ENCODE data around the gene ZGPAT. TPM values are rescaled to one million over a fixed set of nuclear protein-coding genes. Genes with fewer than 3 reads are reported as not detected.

ZGPAT gene
- total and polyA plus RNA-seq, 2 of the 13 experiments (the other 11 are each of a cell fraction or from before 2014, with no cell fraction given): 23.0 to 41.9 TPM

DNA sequence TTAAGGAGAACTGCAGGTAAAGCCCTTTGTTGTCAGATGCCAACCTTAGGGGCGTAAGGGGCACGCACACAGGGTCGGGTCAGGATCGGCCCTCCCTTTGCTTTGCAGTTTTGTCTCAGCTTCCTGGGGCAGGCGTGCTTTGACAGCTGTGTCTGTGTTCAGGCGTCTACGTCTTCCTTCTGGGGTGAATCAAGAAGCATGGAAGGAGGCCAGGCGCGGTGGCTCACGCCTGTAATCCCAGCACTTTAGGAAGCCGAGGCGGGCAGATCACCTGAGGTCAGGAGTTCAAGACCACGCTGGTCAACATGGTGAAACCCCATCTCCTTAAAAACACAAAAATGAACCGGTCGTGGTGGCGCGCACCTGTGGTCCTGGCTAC, 1.3 kb downstream of the ZGPAT start (continued):
- no peak for TF ChIP-seq FOXJ3 (CRISPR knock-in tag; IDR thresholded peaks at IDR 0.05; ENCODE audit: borderline replicate concordance)
- TF ChIP-seq RBAK (CRISPR knock-in tag; IDR thresholded peaks at IDR 0.05): no peak
- TF ChIP-seq, protein P1, sequence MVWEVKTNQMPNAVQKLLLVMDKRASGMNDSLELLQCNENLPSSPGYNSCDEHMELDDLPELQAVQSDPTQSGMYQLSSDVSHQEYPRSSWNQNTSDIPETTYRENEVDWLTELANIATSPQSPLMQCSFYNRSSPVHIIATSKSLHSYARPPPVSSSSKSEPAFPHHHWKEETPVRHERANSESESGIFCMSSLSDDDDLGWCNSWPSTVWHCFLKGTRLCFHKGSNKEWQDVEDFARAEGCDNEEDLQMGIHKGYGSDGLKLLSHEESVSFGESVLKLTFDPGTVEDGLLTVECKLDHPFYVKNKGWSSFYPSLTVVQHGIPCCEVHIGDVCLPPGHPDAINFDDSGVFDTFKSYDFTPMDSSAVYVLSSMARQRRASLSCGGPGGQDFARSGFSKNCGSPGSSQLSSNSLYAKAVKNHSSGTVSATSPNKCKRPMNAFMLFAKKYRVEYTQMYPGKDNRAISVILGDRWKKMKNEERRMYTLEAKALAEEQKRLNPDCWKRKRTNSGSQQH (CRISPR knock-in tag; IDR thresholded peaks at IDR 0.05; ENCODE audit: low read depth): no peak
- TF ChIP-seq, protein P2, sequence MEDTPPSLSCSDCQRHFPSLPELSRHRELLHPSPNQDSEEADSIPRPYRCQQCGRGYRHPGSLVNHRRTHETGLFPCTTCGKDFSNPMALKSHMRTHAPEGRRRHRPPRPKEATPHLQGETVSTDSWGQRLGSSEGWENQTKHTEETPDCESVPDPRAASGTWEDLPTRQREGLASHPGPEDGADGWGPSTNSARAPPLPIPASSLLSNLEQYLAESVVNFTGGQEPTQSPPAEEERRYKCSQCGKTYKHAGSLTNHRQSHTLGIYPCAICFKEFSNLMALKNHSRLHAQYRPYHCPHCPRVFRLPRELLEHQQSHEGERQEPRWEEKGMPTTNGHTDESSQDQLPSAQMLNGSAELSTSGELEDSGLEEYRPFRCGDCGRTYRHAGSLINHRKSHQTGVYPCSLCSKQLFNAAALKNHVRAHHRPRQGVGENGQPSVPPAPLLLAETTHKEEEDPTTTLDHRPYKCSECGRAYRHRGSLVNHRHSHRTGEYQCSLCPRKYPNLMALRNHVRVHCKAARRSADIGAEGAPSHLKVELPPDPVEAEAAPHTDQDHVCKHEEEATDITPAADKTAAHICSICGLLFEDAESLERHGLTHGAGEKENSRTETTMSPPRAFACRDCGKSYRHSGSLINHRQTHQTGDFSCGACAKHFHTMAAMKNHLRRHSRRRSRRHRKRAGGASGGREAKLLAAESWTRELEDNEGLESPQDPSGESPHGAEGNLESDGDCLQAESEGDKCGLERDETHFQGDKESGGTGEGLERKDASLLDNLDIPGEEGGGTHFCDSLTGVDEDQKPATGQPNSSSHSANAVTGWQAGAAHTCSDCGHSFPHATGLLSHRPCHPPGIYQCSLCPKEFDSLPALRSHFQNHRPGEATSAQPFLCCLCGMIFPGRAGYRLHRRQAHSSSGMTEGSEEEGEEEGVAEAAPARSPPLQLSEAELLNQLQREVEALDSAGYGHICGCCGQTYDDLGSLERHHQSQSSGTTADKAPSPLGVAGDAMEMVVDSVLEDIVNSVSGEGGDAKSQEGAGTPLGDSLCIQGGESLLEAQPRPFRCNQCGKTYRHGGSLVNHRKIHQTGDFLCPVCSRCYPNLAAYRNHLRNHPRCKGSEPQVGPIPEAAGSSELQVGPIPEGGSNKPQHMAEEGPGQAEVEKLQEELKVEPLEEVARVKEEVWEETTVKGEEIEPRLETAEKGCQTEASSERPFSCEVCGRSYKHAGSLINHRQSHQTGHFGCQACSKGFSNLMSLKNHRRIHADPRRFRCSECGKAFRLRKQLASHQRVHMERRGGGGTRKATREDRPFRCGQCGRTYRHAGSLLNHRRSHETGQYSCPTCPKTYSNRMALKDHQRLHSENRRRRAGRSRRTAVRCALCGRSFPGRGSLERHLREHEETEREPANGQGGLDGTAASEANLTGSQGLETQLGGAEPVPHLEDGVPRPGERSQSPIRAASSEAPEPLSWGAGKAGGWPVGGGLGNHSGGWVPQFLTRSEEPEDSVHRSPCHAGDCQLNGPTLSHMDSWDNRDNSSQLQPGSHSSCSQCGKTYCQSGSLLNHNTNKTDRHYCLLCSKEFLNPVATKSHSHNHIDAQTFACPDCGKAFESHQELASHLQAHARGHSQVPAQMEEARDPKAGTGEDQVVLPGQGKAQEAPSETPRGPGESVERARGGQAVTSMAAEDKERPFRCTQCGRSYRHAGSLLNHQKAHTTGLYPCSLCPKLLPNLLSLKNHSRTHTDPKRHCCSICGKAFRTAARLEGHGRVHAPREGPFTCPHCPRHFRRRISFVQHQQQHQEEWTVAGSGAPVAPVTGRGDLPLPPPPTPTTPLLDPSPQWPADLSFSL (CRISPR knock-in tag; IDR thresholded peaks at IDR 0.05): no peak
- TF ChIP-seq HNRNPUL1 (IDR thresholded peaks at IDR 0.05; ENCODE audit: low read depth, low read length): no peak
- TF ChIP-seq NFATC3 (CRISPR knock-in tag; IDR thresholded peaks at IDR 0.05): no peak
- no peak for TF ChIP-seq ZC3H4 (CRISPR knock-in tag; IDR thresholded peaks at IDR 0.05; ENCODE audit: borderline replicate concordance)
- TF ChIP-seq ZNF563 (CRISPR knock-in tag; IDR thresholded peaks at IDR 0.05): 0 out of 2 replicates have a peak, but pooled peaks have one; percentile 18
- TF ChIP-seq, protein P3, sequence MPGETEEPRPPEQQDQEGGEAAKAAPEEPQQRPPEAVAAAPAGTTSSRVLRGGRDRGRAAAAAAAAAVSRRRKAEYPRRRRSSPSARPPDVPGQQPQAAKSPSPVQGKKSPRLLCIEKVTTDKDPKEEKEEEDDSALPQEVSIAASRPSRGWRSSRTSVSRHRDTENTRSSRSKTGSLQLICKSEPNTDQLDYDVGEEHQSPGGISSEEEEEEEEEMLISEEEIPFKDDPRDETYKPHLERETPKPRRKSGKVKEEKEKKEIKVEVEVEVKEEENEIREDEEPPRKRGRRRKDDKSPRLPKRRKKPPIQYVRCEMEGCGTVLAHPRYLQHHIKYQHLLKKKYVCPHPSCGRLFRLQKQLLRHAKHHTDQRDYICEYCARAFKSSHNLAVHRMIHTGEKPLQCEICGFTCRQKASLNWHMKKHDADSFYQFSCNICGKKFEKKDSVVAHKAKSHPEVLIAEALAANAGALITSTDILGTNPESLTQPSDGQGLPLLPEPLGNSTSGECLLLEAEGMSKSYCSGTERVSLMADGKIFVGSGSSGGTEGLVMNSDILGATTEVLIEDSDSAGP (CRISPR knock-in tag; IDR thresholded peaks at IDR 0.05; ENCODE audit: borderline replicate concordance): 0 out of 2 replicates have a peak, but pooled peaks have one; percentile 15
- TF ChIP-seq, protein P4, sequence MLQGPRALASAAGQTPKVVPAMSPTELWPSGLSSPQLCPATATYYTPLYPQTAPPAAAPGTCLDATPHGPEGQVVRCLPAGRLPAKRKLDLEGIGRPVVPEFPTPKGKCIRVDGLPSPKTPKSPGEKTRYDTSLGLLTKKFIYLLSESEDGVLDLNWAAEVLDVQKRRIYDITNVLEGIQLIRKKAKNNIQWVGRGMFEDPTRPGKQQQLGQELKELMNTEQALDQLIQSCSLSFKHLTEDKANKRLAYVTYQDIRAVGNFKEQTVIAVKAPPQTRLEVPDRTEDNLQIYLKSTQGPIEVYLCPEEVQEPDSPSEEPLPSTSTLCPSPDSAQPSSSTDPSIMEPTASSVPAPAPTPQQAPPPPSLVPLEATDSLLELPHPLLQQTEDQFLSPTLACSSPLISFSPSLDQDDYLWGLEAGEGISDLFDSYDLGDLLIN (CRISPR knock-in tag; IDR thresholded peaks at IDR 0.05; ENCODE audit: borderline replicate concordance): 0 out of 2 replicates have a peak, but pooled peaks have one; percentile 64
- TF ChIP-seq WIZ (CRISPR knock-in tag; IDR thresholded peaks at IDR 0.05): no peak
- no peak for TF ChIP-seq ZNF251 (CRISPR knock-in tag; IDR thresholded peaks at IDR 0.05)
- TF ChIP-seq TARDBP (CRISPR knock-in tag; IDR thresholded peaks at IDR 0.05): no peak
- TF ChIP-seq YEATS2 (CRISPR knock-in tag; IDR thresholded peaks at IDR 0.05; ENCODE audit: borderline replicate concordance): no peak
- no peak for TF ChIP-seq ZC3H13 (CRISPR knock-in tag; IDR thresholded peaks at IDR 0.05)
- TF ChIP-seq ZEB1 (IDR thresholded peaks at IDR 0.05; ENCODE audit: insufficient replicate concordance, low read depth): no peak
- TF ChIP-seq ZNF629 (CRISPR knock-in tag; conservative IDR thresholded peaks at IDR 0.05): 0 out of 2 replicates have a peak, but pooled peaks have one; percentile 0
- TF ChIP-seq, protein P5, sequence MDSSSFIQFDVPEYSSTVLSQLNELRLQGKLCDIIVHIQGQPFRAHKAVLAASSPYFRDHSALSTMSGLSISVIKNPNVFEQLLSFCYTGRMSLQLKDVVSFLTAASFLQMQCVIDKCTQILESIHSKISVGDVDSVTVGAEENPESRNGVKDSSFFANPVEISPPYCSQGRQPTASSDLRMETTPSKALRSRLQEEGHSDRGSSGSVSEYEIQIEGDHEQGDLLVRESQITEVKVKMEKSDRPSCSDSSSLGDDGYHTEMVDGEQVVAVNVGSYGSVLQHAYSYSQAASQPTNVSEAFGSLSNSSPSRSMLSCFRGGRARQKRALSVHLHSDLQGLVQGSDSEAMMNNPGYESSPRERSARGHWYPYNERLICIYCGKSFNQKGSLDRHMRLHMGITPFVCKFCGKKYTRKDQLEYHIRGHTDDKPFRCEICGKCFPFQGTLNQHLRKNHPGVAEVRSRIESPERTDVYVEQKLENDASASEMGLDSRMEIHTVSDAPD (CRISPR knock-in tag; IDR thresholded peaks at IDR 0.05): no peak
